ENCODE measurements around the gene USP9X.
"Not testable (repeated sequence)": the region's sequence is repeated elsewhere in the genome, so short reads cannot be mapped to it uniquely, and the experiment has no call there.

The USP9X gene

DNA sequence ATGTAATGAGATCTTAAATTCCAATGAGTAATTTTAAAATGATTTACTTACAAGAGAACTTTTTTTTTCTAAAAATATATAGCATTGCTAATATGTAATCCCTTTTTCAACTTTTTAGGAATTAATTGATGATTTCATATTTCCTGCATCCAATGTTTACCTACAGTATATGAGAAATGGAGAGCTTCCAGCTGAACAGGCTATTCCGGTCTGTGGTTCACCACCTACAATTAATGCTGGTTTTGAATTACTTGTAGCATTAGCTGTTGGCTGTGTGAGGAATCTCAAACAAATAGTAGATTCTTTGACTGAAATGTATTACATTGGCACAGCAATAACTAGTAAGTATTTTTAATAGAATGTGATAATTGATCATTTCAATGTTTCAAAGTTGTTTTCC, 113.2 kb downstream of the USP9X start:
- DNase-seq: no peak

DNA sequence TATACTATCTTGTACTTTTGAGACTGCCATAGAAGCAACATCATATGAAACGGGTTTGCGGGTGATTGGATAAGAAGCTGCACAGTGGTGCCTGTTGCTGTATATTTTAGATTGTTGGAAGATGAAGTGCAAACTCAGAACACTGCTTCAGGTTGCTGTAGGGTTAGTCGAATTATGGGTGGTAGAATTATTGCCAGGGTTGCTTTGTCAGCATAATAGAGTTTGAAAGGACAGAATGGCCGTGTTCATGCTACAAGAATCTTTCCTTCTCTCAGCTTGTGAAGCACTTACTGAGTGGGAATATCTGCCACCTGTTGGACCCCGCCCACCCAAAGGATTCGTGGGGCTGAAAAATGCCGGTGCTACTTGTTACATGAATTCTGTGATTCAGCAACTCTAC, 115.5 kb downstream of the USP9X start:
- no peak for DNase-seq

DNA sequence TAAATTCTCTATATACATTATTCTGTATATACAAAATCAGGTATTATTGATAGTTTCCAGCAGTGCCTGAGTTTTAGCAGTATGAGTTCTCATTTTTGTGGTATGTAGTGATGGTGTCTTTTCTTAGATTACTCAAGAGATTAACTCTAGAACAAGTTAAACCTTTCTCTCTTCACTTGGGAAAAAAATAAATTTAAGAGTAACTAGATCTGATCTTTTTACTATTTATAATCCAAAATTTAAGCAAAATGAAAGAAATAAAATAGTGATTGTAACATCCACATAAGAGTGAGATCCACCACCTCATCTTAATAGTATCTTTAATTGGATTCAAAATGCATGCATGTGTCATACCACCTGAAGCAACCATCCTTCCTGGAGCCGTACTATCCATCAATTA, 124.6 kb downstream of the USP9X start:
- DNase-seq: no peak

DNA sequence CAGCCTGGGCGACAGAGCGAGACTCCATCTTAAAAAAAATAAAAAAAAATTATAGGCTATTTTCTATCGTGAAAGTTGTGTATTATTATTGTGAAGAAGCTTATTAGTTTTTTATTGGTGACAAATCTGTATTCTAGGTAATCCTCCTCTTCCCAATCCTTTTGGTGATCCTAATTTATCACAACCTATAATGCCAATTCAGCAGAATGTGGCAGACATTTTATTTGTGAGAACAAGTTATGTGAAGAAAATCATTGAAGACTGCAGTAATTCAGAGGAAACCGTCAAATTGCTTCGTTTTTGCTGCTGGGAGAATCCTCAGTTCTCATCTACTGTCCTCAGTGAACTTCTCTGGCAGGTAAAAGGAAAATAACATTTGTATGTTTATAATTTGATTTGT, 139.4 kb downstream of the USP9X start:
- no peak for DNase-seq

DNA sequence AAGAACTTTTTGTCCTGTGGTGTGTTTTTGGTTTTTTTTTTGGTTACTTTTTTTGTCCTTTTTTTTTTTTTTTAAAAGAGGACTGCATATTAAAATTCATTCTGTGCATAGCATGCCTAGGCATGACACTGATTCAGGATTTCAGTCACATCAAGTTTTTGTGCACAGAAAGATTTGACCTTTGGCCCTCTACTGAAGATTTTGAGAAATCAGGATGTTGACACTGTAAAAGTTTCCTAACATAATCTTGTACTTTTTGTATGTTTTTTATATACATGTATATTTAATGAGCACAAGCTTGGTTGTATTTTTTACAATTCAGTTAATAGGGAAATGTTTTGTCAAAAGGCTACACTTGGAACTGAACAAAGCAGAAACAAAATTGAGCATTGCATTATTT, 148.7 kb downstream of the USP9X start:
- no peak for DNase-seq

DNA sequence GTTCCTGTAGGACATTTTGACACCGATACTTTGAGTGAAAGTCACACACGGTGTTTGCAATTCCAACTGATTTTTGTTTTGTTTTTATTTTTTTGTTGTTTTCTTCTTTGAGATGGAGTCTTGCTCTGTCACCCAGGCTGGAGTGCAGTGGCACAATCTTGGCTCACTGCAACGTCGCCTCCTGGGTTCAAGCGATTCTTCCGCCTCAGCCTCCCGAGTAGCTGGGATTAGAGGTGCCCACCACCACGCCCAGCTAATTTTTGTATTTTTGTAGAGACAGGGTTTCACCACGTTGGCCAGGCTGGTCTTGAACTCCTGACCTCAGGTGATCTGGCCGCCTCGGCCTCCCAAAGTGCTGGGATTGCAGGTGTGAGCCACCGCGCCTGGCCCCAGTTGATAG, 149.2 kb downstream of the USP9X start:
- DNase-seq: not testable (repeated sequence)

DNA sequence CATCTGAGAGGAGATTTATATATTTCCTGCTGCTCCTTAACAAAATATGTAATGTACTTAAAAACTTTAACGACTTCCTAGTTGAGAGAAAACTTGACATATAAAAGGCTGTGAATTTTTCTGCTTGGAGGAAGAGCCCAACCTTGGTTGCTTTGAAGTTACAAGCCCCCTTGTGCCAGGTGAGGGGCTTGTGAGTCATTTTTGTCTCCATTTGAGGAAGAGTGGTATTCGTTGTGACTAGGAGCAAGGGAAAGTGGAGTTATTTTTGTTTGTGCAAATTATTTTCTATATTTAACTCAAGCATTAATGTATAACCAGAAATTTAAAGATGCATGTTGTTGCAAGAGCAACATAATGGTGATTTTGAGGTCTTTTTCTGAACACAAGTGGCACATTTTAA, 149.7 kb downstream of the USP9X start:
- no peak for DNase-seq

DNA sequence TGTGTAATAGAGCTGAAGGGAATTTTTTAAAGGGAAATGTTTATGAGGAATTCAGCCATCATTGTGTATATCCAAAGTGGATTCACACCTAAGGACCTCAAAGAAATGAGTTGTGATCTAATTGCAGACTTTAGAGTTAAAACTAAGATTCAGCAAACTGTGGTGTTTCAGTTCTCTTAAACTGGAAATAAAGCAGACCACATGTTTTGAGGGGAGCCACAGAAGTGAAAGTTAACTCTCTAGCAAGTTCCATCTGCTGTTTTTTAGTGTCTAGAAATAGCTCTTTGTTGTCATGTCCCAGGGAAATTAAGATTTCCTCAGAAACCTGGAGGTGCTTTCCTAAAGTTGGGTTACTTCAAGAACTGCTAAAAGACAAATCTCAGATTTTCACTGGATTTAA, 151.4 kb downstream of the USP9X start:
- DNase-seq: no peak

DNA sequence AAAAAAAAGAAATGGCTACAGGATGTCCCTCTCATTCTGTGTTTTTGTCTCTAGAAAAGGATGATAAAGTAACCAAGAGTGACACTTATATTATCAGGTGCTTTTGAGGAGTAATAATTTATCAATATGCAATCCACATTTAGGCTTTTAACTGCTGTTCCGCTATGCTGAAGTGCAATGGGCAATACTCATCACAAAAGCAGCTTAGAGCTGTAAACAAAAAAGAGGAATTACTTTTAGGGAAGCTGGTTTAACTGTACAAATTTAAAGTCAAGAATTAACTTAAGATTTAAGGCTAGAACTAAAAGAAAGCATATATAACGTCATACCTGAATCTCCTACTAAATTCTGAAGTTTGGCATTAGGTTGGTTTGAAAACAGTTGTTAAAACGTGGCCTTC, 155.3 kb downstream of the USP9X start:
- no peak for DNase-seq

DNA sequence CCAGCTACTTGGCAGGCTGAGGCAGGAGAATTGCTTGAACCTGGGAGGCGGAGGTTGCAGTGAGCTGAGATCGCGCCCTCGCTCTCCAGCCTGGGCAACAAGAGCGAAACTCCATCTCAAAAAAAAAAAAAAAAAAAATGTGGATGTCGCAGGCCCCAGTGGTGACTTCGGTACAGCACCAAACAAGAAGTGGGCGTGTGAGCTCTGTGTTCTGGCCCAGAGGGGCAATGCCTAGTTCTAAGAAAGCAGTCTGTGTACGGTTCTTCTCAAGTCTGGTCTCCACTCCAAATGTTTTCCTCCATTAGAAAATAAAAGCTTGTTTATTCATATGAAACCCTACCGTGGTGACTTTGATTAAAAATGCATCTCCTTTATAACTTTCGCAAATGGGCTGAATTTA, 156.7 kb downstream of the USP9X start:
- DNase-seq: no peak

DNA sequence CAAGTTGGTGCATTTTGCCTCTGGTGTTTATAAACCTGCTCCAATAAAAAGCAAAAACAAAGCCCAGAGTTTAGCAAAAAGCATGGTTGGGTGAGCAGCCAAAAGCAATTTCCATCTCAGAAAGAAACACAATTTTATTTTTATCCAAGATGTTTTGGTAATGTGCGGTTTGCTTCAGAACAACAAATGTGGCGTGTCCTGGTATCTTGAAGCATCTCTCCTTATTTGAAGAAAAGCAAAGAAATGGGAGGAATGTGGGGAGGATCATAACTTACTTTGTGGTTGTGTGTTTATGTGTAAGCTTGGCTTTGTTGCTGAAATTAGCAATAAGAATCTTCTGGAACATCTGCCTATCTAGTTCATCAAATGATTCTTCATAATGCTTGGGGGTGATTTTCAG, 160.4 kb downstream of the USP9X start:
- no peak for DNase-seq

DNA sequence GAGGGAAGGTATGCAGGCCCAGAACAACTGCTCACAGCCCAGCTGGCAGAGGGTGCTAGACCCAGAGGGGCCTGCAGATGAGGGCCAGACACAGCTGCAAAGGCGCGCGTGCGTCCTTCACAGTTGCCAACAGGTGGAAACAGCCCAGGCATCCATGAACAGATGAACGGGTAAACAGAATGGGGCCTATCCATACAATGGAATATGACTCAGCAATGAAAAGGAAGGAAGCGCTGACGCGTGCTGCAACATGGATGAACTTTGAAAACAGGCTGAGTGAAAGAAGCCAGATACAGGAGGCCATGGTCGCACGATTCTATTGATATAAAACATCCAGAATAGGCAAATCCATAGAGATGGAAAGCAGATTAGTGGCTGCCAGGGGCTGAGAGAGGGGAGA, 165.6 kb downstream of the USP9X start:
- no peak for DNase-seq

DNA sequence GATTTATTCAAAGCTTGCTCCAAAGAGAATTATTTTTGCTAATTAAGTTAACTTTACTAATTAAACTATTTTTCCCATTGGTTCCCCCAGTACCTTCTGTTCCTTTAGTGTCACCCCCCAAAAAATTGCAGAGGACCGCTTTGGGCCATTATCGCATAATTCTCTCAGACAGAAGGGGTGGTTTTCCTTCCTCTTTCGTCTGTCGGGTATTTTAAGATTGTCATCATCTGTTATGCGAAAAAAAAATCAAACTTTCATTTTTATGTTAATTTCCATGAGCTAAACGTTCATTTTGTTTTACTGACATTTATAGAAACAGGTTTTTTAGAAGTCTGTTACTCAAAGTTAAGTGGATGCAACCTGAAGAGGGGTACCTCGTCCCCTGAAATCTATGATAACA, 172.6 kb downstream of the USP9X start:
- no peak for DNase-seq

DNA sequence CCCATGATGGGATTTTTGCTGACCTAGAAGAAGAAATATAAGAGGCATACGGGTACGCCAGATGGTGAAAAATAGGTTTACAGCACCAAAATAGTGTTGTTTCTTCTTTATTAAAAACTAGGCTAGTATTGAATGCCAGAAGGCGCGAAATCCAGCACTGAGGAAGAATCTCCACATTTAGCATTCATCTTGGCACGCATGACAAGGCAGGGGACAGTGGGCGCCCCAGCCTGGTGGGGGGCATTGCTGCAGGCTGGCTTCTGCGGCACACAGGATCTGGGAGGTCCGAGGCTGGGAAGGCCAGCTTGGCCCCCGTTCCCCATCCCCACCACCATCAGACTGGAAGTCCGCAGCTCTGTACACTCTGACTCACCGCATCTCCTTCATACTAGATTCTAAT, 173.0 kb downstream of the USP9X start:
- no peak for DNase-seq

DNA sequence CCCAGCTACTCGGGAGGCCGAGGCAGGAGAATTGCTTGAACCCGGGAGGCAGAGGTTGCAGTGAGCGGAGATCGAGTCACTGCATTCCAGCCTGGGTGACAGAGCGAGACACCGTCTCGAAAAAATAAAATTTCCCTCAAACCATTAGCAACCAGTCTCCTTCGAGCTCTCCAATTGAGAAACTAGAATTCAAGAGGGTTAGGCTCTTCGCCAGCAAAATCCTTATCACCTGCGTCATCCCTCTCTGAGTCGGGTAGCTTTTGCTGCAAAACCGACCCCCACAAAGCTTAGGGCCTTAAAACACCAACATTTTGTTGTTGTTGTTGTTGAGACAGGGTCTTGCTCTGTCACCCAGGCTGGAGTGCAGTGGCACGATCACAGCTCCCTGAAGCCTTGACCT, 173.6 kb downstream of the USP9X start:
- no peak for DNase-seq

DNA sequence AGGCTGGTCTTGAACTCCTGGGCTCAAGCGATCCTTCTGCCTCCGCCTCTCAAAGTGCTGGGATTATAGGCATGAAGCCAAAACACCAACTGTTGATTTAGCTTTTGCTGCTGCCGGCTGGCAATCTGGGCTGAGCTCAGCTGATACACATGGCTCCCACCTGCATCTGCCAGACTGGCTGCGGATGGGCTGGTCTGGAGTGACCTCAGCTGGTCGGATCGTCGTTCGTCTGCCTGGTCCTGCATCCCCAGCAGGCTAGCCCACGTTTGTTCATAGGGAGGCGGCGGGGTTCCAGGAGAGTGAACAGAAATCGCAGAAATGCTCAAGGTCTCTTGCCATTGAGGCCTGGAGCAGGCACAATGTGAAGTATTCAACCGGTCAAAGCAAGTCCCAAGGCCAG, 174.3 kb downstream of the USP9X start:
- DNase-seq: no peak

DNA sequence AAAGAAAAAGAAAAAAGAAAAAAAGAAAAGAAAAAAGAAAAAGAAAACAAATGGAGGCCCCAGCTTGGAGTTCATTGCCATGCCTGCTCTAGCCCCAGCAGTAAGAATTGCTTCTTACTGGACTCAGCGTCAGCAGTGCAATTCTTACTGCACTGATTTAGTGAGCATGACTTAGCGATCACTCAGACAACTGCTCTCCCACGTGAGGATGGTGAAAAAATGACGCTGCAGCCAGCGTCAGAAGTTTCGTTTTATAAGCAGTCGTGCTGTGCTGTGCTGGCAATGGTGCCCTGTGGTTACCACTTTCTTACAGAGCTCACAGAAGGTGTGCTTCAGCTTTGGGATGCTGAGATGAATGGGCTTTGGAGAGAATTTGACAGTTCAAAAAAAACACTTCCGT, 180.4 kb downstream of the USP9X start:
- DNase-seq: no peak

DNA sequence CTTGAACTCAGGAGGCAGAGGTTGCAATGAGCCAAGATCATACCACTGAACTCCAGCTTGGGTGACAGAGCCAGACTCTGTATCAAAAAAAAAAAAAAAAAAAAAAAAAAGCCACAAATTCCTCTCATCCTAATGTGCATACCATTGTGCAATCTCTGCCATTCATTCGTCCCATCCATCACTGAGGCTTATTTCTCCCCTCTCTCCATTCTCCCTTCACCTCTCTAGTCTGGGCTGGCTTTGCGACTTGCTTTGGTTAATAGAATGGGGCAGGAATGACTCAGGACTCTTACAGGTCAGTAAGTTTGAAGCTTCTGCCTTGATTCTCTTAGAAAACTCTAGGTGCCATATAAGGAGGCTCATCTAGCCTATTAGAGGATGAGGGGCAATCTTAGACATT, 188.4 kb downstream of the USP9X start:
- DNase-seq: no peak

DNA sequence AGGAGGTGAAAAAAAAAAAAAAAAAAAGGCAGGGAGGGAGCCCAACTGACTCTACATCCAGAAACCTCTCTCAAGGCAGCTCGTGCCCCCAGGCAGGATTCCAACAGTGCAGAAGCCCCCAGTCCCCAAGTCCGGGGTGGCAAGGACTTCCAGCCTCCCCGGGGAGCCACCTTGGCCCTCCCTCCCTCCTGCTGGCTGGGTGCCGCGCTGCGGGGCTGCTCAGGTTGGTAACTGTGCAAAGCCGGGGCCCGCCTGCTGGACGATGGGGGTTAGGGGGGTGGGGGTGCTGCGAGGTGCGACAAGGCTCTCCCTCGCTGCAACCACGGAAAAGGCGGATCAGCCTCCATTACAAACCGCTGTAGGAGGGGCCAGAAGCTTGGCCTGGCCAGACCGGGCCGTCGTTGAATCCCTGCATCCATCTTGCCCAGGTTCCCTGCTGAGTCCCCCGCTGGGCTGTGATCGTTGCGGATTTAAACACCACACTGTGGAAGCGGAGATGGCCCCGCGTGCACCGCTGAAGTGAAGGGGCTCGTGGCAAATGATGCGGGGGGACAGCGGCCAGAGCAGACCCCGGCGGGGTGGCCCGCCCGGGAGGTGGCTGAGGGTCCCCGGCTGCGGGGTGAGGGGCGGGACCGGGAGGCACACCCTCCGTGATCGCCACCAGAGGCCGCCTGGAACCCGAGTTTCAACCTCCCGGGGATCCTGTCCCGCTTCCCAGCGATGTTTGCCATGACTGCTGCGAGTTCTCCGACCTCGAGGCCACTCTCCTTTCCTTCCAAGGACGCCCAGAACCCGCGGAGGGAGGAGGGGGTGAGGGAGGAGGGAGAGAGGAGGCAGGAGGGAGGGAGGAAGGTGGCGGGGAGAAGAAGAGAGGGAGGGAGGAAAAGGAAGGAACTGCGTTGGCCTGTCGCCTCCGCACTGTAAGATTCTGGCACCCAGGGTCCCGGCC, 190.7 kb downstream of the USP9X start:
- DNase-seq: peak; percentile 80

DNA sequence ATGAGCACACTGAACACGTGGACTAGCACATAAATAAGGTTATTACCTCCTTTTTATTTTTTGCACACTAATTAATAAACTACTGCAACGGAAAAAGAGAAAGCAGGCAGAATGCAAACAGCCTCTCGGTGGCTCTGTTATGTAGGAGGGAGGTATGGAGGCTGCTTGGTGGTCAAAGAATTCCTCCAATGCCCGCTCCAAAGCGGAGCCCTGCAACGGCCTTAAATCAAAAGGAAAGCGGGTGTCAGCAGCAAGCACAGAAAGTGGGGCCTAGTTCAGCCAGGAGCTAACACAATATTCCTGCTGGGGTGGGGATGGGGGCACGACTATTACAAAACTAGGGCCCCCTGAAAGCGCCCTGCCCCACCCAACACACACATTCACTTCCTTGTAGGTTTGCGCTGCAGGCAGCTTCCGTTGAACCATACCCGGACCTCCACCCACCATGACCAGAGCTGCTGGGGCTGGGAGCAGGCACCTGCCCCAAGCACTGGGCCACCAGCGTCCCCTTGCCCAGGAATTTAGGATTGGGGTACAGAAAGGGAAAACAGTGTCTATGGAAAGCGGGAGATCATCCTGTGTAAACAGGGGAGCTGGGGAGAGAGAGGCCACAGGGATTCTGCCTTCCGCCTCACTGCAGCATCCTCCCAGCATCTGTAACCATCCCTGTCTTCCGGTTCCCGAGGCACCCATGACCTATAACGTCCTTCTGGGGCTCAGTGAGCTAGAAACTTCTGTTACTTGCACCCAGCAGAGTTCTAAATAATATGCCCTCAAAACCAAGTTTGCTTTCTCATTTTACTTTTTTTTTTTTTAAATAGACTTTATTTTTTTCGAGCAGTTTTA, 191.6 kb downstream of the USP9X start:
- DNase-seq: peak; percentile 57

DNA sequence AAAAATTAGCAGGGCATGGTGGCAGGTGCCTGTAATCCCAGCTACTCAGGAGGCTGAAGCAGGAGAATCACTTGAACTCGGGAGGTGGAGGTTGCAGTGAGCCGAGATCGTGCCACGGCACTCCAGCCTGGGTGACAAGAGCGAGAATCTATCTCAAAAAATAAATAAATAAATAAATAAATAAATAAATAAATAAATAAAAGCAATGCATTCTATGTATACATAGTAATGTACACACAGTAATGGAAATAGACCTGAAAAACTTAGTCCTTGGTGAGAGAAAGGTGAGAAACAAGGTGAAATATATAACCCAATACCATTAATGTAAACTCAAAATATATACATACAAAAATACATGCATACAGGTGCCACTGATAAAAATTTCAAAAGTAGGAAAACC, 197.1 kb downstream of the USP9X start:
- not testable (repeated sequence) for DNase-seq

DNA sequence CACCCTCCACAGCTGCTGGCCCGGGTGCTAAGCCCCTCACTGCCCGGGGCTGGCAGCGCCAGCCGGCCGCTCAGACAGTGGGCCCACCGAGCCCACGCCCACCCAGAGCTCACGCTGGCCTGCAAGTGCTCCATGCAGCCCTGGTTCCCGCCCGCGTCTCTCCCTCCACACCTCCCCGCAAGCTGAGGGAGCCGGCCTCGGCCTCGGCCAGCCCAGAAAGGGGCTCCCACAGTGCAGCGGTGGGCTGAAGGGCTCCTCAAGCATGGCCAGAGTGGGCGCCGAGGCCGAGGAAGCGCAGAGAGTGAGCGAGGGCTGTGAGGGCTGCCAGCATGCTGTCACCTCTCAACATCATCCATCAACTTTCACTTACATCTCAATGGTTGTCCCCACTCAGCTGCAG, 200.7 kb downstream of the USP9X start:
- DNase-seq: not testable (repeated sequence)
